ENCODE measurements around the gene BPIFB4.
"Not testable (repeated sequence)": the region's sequence is repeated elsewhere in the genome, so short reads cannot be mapped to it uniquely, and the experiment has no call there.

The BPIFB4 gene

DNA sequence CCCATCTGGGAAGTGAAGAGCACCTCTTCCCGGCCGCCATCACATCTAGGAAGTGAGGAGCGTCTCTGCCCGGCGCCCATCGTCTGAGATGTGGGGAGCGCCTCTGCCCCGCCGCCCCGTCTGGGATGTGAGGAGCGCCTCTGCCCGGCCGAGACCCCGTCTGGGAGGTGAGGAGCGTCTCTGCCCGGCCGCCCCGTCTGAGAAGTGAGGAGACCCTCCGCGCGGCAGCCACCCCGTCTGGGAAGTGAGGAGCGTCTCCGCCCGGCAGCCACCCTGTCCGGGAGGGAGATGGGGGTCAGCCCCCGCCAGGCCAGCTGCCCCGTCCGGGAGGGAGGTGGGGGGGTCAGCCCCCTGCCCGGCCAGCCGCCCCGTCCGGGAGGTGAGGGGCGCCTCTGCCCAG, 36.1 kb downstream of the BPIFB4 start:
- DNase-seq (ENCODE audit: low read depth in 2 of 3, low spot score in 1 of 3) = not testable (repeated sequence)

DNA sequence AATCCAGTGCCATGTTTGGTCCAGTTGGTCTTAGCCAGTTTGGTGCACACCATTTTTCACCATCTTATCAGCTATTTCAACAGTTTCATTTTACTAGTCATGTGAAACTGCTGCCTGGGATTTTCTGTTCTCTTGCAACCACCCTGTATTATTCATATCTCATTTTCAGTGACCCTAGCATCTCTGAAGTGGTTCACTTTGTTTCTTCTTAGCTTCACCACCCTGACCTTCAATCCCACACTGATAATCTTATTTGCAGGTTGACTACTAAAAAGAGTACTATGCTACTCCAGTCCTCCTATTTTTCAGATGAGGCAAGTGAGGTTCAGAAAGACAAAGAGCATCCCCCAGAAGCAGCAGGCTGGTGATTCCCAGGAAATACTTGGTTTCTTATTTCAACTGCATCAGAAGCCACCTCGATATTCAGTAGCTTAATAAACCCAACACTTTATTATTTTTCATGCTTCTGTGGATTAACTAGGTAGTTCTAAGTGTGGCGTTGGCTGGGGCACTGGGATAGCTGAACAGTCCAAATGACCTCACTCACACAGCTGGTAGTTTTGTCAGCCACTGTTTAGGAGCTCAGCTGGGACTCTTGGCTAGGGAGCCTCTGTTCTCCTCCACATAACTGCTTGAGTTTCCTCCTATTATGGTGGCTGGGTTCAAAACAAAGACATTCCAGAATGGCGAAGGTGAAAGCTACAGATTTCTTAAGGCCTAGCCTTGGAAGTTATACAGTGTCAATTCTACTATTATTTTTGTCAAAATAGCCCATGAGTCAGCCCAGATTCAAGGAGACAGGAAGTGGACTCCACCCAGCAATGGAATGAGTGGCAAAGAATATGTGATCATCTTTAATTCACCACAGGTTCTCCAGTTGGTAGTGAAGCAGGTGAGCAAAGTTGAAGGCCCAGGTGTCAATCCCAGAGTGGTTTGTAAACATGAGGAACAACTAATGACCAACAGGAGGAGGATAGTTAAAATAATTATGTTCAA, 40.6 kb downstream of the BPIFB4 start:
- DNase-seq (ENCODE audit: low read depth in 2 of 3, low spot score in 1 of 3) = no peak

DNA sequence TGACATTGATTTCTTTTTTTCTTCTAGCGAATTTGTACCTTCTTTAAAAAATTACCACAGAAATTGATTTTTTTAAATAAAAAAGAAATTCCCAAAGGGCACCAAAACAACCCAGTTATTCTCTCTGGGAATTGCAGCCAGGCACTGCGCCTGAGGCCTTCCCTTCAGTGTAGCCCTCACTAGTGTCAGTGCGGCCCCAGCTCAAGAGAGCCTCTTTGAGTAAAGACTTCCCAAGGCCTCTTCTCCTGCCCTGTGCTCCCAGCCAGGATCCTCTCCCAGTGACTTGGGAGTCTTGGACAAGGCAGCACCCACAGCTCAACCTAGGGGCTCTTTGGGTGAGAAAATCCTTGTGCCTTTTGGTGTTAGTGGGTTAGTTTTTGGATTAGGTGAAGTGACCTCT, 41.5 kb downstream of the BPIFB4 start:
- DNase-seq (ENCODE audit: low read depth in 2 of 3, low spot score in 1 of 3) = no peak

DNA sequence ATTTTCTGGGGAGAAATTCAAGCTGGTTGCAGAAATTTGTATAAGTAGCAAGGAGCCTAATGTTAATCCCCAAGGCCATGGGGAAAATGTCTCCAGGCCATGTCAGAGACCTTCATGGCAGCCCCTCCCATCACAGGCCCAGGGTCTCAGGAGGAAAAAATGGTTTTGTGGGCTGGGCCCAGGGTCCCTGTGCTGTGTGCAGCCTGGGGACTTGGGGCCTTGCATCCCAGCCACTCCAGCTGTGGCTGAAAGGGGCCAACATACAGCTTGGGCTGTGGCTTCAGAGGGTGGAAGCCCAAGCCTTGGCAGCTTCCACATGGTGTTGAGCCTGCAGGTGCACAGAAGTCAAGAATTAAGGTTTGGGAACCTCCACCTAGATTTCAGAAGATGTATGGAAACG, 42.9 kb downstream of the BPIFB4 start:
- DNase-seq (ENCODE audit: low read depth in 2 of 3, low spot score in 1 of 3) = not testable (repeated sequence)

DNA sequence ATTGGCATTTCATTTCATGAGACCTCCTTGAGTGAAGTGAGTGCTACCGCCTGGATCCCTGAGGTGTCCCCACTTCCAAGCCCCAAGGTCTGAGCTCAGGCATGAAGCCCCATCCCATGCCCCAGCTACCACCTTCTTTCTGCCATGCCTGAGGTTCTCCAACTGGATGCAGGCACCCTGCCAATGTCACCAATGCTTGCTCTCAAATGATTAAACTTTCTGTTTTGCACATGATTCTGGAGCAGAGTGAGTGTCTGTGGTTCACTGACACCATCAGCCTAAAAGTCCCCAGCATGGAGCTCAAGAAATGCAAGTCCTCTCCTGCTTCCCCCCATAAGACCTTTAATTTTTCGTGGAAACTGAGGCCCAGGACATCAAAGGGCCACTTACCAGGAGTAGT, 44.8 kb downstream of the BPIFB4 start:
- DNase-seq (ENCODE audit: low read depth in 2 of 3, low spot score in 1 of 3) = no peak

DNA sequence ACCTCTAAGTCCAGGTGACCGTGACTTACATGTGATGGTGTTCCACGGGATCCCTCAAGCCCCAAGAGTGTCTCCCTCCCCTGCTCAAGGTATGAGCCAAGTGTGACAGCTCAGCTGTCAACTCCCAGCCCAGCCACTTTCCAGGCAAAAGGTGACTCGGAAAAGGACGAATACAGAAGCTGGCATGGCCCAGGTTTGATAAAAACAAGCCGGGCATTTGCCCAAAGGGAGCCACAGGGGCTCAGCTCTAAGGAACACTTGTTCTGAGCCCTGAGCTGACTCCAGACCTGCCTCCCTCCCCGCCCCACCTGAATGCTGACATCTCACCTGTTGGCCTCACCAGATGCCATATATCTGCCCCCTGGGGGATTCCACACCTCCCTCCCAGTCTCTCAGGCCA, 45.6 kb downstream of the BPIFB4 start:
- no peak for DNase-seq (ENCODE audit: low read depth in 2 of 3, low spot score in 1 of 3)

DNA sequence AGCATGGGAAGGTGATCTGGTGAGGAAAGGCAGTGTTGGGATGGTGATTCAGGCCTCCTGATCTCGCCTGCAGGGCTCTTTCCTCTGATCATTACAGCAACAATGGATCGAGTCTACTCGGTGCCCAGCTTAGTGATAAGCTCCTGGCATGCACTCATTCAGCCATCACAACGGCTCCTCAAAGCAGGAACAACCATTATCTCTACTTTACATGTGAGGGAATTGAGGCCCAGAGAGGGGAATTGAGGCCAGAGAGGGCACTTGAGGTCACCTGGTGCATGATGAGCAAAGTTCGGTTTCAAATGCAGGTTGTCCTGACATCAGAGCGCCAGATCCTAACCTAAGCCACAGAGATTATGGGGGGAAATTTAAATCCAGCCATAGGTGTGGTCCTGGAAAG, 46.5 kb downstream of the BPIFB4 start:
- DNase-seq (ENCODE audit: low read depth in 2 of 3, low spot score in 1 of 3) = no peak

DNA sequence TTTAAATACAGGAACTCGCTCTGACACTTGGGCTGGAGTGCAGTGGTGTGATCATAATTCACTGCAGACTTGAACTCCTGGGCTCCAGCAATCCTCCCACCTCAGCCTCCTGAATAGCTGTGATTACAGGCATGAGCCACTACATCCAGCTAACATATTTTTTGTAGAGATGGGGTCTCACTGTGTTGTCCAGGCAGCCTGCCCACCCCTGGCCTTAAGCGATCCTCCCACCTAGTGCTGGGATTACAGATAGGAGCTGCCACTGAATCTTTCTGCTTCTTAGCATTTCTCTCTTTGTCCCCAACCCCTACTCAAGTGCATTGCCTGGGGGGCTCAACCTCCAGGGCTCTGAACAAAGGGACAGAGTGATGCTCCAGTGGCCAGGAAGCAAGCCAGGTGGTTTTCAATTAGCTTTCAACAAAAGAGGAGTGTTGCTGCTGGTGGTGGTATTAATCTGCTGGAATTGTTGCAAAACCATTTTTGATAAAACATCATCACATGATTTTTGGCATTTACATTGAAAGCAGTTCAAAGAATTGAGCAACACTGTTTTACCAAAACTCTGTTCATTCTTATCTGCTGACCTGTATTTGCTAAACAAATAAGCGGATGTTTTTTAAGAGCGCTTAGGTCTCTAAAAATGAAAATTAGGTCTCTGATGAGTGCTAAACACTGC, 48.1 kb downstream of the BPIFB4 start:
- DNase-seq (ENCODE audit: low read depth in 2 of 3, low spot score in 1 of 3) = no peak

DNA sequence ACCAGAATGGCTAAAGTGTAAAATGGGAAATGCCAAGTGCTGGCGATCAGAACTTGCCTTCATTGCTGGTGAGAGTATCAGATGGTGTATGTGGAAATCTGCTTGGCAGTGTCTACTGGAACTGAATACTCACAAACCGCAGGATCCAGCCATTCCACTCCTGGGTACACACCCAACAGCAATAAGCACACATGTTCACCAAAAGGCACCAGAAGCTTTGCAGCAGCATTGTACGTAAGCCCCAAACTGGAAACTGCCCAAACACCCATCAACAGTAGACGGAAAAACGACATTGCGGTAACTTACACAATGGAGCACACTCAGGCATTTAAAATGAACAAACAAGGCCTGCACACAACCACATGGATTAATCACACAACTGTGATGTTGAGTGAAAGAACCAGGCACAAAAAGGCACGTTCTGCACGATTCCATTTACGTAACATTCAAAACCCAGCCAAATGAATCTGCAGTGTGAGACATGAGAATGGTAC, 51.2 kb downstream of the BPIFB4 start:
- no peak for DNase-seq (ENCODE audit: low read depth in 2 of 3, low spot score in 1 of 3)

DNA sequence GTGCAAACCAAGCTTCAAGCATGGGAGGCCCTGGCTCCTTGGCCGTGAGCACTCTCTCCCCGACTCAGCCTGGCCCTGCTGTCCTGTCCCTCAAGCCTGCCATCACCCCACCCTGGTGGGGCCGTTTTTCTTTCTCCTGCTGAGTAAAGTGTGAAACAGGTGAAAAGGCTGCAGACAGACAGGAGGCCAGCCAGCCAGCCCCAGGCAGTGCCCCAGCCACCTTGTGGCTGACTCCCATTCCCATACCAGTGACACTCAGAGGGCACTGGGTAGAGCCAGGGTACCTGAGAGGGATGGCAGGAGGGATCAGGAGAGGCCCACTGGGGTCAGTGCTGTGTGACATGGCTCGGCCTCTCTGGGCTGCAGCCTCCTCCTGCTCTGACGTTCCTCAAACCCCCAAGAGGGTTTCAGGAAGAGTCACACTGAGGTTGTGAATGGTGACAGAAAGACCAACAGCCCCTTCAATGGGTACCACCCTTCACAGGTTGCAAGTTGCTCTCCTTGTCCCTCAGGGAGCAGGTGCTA, 52.6 kb downstream of the BPIFB4 start:
- DNase-seq (ENCODE audit: low read depth in 2 of 3, low spot score in 1 of 3) = no peak

DNA sequence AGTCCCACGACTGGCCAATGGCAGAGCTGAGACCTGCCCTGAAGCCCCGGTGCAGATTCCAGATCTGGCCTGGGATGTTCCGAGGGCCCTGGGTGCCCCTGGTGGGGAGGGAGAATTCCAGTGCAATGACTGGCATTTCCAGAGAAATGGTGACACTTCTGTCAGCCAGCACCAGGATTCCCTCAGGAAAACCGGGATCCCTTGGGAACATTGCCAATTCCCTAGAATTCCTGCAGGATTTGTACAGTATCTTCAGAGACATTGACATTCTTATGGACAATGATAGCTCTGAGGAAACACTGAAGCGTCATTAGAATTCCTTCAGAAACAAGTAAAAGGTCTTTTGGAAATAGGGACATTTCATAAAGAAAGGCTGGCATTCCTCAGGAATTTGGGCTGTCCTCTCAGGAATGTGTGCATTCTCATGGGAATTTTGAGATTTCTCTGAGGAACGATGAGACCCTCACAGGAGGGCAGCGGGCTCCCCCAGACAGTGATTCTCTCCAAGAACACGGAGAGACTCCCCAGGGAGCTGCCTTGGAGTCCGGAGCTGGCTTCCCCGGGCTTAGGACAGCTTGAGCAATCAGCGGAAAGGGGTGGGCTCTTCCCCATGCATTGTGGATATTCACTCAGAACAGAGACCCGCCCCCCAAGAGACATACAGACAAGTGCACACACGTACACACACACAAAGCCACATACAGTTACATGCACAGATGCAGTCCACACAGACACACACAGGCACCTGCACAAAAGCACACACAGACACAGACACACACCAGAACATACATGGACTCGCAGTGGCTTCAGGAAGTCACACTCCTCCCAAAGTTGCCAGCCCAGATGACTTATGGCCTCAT, 53.3 kb downstream of the BPIFB4 start:
- DNase-seq (ENCODE audit: low read depth in 2 of 3, low spot score in 1 of 3) = no peak

DNA sequence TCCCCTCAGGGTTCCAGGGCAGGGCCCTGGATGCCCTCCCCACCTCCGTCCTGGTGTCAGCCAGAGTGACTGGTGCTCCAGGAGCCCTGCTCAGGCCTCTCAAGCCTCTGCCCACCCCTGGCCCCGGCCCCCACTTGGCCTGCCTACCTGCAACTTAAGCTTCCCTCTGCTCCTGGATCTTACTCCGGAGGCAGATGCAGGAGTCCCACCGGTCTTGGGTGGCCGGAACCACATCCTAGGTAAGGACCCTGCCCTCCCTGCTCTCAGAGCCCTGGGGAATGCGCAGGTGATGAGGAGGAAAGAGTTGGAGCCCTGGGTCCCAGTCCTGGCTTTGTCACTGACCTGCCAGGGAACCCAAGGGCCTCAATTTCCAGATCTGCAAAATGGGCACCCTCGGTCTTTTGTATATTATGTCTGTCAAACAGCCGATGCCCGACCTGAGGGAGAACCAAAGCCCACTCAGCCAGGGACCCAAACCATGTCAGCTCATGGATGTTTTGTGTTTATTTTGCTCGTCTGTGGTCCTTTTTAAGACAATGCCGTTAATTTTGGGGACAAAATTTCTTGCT, 54.0 kb downstream of the BPIFB4 start:
- no peak for DNase-seq (ENCODE audit: low read depth in 2 of 3, low spot score in 1 of 3)

DNA sequence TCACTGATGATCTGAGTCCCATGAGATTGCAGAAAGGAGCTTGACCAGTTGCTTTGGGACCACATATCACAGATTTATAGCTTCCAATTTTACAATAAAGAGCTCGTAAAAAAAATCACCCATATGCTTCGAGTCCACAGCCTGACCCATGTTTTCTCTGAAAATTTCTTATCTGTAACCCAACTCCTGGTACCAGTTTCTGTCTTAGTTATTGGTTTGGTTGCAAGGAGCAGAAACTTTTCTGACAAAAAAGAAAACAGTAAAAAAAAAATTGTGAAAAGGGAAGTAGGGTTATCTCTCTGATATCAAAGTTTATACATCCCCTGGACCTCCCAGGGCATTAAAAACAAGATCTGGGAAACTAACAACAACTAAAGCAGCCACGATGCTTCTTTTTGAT, 57.8 kb downstream of the BPIFB4 start:
- no peak for DNase-seq (ENCODE audit: low read depth in 2 of 3, low spot score in 1 of 3)

DNA sequence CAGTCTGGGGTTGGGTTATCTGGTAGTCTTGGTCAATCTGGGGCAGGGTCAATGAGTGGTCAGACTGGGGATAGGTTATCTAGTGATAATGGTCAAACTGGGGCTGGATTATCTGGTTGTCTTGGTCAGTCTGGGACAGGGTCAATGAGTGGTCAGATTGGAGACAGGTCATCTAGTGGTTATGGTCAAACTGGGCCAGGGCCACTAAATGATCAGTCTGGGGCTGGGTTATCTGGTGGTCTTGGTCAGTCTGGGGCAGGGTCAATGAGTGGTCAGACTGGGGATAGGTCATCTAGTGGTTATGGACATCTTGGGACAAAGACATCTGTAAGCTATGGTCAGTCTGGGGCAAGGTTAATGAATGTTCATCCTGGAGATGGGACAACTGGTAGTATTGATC, 60.0 kb downstream of the BPIFB4 start:
- DNase-seq (ENCODE audit: low read depth in 2 of 3, low spot score in 1 of 3) = no peak

DNA sequence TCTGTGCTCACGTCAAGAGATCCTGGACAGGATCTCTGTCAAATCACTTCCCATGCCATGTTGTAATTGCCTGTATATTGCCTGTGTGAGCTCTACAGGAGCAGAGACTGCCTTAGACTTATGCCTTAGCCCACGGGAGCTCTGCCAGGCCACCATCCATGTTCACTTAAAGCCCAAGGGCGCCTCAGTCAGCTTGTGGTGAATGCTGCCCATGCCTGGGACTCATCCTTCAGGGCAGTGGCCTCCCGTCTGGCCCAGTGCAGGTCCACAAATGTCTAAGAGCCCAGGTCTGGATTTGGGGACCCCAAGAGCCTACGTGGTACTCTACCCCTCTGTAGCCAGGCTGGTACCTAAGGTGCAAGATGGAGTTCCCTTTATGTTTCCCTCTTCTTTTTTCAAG, 66.1 kb downstream of the BPIFB4 start:
- no peak for DNase-seq (ENCODE audit: low read depth in 2 of 3, low spot score in 1 of 3)

DNA sequence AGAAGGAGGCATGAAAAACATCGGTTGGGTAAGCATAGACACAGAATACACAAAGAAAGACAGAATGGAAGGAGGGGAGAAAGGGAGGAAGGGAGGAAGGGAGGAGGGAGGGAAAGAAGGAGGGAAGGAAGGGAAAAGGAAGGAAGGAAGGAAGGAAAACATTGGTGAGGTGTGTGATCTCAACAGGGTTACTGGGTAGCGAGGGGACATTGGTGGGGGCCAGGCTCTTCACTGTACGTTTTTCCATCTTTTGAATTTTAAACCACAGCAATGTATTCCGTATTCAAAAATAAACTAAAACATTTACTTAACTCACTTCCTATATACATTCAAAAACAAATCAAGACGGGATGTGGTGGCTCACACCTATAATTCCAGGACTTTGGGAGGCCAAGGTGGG, 67.9 kb downstream of the BPIFB4 start:
- no peak for DNase-seq (ENCODE audit: low read depth in 2 of 3, low spot score in 1 of 3)

DNA sequence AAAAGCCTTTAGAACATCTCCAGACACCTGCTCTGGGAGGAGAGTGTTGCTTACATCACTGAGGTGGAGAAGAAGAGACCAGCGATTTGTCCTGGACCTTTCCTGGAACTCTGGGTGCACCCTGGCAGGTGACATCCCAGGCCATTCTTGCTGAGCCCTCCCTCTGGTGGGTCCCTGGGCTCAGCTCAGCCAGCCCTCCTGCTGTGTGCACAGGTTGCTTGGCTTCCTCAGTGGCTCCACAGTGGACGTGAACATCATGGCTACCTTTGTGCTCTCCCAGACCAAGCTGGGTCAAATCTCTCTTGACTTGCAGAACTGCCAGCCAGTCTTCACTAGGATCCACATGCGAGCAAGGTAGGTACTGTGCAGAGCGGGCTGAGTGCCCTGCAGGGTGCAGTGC, 68.6 kb downstream of the BPIFB4 start:
- DNase-seq (ENCODE audit: low read depth in 2 of 3, low spot score in 1 of 3) = no peak

DNA sequence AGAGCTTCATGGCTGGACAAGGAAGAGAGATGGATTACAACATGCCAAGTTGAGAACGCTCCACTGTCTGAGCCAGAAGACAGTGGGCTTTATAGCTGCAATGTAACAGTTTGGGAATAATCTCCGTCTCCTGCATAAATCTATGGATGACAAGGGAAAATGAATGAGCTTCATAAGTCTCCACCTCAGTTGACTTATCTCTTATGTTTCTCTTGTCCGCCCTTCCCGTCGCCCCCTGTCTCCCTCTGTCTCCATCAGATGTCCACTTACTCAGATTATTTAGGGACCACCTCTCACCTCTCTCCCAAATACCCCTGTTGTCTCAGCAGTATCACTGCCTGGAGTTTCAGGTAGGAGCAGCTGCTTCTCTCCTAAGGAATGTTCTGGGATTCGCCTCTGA, 74.8 kb downstream of the BPIFB4 start:
- DNase-seq (ENCODE audit: low read depth in 2 of 3, low spot score in 1 of 3) = no peak

DNA sequence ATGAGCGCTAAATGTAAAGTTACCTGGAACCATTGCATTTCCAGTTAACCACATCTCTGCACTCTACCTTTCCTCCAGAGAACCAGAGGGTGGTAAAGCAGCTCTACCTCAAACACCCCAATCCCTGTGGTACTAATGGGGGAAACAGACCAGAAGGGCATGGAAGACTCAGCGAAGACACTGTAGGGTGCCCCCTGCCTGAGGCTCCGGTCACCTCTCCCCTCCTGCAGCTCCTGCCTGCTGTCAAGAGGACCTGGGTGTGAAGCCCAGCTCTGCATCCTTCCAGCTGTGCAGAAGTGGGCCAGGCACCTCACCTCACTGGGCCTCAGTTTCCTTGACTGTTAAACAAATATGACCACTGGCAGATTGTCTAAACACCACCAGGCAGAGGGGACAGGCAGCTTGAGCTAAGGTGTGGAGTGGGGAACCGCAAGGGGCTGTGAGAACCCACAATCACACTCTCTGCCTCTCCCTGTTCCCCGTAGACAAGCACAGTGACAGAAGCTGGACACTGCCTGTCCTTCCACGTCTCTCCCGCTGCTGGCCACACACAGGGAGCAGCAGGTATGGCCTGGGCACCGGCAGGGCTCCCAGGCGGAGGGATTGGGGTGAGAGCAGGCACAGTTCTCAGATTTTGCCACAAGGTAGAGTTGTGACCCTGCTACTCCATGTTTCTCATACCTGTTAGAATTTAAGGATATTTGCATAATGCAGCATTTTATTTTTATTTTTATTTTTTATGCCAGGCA, 79.4 kb downstream of the BPIFB4 start:
- DNase-seq (ENCODE audit: low read depth in 2 of 3, low spot score in 1 of 3) = no peak

DNA sequence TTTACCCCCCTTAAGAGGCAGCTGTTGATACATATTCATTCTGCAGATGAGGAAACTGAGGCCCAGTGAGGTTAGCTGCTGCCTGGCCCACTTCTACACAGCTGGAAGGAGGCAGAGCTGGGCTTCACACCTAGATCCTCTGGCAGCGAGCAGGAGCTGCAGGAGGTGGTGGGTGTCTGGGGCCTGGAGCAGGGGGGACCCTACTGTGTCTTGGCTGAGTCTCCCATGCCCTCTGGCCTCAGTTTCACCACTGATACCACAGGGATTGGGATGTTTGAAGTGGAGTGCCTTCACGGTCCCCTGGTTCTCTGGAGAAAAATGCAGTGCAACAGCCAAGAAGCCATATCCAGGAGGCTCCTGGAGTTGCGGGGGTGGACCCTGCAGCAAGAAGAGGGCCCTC, 80.3 kb downstream of the BPIFB4 start:
- no peak for DNase-seq (ENCODE audit: low read depth in 2 of 3, low spot score in 1 of 3)

All from stimulated activated CD4-positive, alpha-beta T cell treated with anti-CD3 and anti-CD28 coated beads, Interleukin-12 subunit alpha, Interleukin-12 subunit beta, amount 100 ng/mL, for 48 hours (primary cell).